NCI-H2227 (cell line): ENCODE data around the gene ALDH18A1.
A peak's percentile ranks its signal among the peaks of the same experiment; 100 is the strongest.

ENCODE experiments used
- DNase-seq: peaks from one replicate; lab custom pipeline; 2025; ENCODE audit not compliant: unreplicated experiment; lab: John Stamatoyannopoulos, UW

ALDH18A1 gene

GRCh38 chr10:95588025-95588424 is 68.5 kb downstream of the ALDH18A1 start:
- DNase-seq: no peak

DNA sequence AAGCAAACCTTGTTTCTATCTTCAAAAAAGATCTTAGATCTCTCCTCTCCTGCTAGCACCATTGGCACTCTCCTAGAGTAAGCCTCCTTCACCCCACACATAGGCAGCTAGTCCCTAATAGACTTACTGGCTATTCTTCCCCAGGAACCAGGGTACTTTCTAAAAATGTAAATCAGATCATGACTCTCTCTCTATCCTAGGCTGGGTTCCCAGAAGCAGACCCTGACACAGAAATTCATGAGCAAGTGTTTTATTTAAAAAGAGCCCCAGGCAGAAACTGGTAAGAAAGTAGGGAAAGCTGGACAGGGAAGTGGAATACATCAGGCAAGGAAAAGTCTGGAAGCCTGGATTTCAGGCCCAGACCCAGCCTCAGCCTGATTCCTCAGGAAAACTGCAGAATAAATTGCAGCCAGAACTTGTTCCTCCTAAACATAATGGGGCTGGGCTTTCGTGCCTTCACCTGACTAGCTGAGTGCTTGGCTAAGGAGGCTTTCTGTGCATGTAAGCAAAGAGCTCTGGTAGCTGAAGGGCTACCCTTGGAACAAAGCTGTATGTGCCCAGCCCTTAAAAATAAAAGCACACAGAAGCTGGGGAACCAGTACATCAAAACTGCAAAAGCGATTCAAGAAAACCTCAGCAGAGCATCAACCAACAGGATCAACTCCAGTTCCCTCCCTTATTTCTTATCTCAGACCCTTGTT is 76.5 kb downstream of the ALDH18A1 start:
- DNase-seq: no peak

DNA sequence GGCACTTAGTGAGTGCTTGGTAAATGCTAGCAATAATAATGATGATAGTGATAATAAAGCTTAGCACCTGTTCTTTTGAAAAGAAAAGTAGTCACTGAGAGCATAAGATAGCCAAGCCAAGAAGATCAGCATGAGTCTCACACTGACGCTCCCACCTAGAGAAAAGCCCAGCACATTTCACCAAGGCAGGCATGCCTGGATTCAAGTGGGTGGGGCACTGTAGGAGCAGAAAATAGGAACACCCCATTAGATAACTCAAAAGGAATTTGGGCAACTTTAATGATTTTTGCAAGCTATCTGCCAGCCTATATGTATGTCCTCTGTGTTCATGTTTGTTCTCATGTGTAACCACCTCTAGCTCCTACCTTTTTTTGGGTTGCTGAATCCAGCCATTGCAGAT is 77.2 kb downstream of the ALDH18A1 start:
- no peak for DNase-seq

DNA sequence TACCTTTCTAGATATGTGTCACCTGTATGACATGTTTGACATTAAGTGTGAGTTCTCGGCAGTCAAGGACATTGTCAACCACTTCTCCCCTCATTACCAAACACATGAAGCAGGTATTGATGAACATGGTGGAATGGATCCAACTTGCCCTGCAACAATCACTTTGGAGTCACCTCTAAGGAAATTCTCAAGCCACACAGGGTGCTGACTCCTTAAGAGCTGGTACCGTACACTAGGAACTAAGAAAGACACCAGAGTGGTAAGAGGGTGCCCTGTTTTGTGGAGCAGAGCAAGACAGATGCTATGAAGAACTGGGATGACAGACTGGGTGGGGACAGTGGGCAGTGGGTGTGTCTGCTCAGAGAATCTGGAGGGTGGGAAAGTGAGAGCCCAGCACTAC is 77.9 kb downstream of the ALDH18A1 start:
- DNase-seq: no peak

DNA sequence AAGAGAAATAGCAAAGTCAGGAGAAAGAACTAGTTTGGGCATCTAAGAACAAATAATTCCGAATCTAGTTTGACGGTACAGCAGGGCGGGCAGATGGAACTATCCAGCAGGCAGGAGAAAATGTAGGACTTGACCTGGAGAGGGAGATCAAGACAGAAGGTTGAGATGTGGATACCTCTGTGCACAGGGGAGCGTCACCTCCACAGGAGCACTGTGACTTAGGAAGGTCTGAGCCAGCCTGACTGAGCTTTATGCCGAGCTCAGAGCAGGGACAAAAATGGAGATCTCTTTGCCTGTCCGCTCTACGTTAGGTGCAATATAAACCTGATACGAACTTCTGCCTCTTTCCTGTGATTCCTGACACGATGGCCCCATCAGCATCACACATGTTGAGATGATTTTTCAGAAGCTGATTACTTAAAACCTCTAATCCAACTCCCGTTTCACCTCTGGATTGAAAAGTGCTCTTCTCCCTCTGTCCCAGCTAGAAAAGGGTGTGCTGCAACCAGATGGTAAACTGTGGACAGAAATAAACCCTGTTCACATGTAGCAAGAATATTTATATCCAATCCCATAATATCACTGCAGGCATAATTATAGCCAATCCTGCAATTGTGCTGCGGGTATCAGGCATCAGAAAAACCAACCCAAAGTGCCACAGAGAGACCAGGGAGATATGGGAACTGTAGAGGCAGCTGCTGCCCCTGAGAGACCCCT is 81.7 kb downstream of the ALDH18A1 start:
- no peak for DNase-seq

DNA sequence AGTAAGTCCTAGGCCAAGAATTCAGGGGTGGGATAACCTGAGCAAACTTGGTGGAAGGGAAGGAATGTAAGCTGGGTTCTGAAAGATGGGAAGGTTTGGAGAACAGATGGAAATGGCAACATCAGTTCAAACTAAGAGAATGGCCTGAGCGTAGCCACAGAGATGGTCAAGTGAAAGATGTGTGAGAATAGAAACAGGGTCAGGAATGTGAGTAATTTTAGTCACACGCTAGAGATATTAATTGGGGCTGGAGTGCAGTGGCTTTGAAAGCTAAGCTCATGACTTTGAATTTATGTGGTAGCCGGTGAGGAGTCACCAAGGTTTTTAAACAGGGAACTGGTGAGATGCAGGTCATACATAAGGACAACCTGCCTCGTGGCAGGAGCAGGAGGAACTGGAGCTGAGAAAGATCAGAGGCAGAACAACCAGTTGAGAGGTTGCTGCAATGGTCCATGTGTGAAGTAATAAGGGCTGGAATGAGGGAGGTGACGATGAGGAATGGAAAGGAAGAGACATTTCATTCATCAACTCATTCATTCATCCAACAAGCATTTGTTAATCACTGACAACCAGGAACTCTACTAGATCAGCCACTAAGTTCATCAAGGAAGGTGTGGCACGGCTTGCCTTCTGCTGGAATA is 82.4 kb downstream of the ALDH18A1 start:
- no peak for DNase-seq

GRCh38 chr10:95573527-95573926 is 83.0 kb downstream of the ALDH18A1 start:
- no peak for DNase-seq

DNA sequence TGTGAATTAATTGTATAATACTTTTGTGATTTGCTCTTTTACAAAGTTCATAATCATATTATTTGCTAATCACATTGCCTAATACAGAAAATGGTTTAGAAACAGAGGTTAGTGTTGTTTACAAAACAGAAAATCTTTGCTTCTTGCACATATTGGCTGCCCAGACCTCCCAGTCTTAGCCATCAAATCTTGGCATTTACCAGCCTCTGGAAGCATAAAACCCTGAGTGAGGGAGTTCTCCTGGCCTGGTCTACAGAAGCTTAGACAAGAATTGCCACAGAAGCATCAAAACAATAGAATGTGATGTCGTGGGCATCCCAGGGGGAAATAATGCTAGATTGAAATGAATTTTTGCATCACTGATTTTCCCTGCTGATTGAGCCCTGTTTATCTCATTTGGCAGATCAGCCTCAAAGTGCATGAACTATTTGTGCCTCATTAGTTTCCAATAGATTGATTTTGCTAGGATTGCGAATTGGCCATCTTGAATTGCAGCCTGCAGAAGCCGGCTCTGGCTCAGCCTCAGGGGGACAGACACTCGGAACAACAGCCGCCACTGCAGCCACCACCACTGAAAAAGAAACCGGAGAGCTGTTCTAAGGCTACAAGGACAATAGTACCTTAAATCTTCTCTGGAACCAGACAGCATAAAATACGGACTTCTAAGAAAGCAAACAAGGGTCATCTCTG is 84.2 kb downstream of the ALDH18A1 start:
- DNase-seq: peak; percentile 2

GRCh38 chr10:95571390-95571789 is 85.1 kb downstream of the ALDH18A1 start:
- no peak for DNase-seq

DNA sequence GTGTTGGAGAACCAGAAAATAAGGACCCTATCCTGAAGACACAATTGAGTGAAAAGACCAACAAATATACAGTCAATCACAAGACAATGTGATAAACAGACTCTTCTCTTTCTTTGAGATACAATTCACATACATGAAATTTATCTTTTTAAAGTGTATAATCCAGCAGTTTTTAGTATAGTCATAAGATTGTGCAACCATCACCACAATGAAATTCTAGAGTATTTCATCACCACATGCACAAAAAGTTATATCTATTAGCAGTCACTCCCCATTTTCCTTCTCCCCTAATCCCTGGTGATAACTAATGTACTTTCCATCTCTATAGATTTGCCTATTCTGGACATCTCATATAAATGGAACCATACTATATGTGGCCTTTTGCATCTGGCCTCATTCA is 87.1 kb downstream of the ALDH18A1 start:
- no peak for DNase-seq

DNA sequence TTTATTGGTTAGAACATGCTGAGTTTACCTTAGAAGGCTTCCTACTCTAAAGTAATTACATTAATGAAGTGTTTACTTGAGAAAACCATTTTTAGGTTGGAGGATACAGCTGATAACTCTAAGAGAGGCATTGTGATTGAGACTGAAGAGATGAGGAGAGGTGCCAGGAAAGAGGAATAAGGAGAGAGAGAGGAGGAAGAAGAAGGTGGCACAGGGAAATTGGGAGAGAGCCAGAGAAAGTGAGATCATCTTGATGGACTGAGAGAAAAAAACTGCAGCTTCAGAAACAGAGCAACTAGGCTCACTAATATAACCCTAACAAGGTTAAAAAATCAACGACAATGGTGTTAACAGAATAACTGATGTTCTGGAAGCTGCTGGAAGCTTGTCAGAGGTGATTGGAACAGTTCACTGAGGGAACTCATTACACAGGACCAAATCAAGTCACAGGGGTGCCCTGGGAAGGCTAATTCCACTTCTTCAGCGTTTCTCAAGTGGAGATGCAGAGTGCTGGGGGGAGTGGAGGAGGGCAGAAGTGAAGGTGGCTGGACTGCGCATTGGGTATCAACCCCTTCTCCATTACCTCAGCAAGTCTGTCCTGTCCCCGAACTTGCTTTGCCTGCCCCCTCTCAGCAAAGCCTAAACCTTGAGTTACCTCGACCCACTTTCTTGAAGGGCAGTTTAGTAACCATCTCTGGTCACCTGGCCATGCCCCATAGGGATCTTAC is 88.4 kb downstream of the ALDH18A1 start:
- DNase-seq: no peak

DNA sequence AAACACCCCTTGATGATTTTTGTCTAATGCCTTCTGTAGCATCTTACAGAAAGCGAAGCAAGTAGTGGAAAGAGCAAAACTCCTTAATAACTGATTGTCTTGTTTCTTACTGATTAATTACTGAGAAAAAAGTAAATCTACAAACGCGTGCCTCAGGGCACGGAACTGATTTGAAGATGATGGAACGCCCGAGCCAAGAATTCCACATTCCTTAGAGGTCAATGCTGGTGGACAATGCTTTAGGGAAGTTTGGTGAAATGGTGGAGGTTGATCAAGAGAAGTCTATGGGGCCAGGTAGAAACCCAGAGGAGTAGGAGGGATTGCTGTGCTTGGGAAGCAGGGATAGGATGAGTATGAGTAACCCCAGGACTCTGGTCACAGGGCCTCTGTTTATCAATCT is 90.4 kb downstream of the ALDH18A1 start:
- no peak for DNase-seq

DNA sequence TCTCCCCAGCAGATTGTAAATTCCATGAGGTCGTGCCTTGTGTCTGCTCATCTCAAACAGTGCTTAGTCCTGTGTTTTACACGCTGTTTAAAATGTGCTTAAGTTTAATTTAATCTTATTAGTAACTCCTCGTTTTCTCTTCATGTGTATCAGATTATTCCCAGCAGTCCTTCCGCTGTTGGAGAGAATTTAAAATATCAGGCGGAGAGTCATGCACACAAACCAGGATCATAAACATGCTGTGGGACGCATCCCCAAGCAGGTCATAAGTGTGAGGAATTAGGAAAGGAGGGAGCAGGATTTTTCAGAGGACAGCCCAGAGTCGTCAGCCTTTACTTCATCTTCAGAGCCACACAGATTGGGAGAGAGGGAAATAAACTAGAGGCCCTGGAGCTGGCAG is 91.2 kb downstream of the ALDH18A1 start:
- DNase-seq: no peak

- DNase-seq: no peak
These were observed 92.2 kb downstream of the ALDH18A1 start for GRCh38 chr10:95564291-95564690.

GRCh38 chr10:95562341-95562965 is 94.1 kb downstream of the ALDH18A1 start:
- no peak for DNase-seq

DNA sequence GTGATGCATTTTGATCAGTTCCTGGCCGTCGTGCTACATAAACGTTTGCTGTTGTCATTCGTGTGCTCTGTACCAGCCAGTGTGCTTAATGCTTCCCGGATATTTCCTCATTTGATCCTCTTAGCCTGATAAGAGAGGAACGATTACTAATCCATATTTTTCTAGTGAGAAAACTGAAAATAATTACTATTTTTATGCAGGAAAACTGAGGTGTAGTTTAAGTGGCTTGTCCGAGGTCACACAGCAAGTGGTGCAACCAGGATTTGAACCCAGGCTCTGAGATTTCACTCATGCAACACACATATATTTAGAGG is 94.7 kb downstream of the ALDH18A1 start:
- DNase-seq: no peak

DNA sequence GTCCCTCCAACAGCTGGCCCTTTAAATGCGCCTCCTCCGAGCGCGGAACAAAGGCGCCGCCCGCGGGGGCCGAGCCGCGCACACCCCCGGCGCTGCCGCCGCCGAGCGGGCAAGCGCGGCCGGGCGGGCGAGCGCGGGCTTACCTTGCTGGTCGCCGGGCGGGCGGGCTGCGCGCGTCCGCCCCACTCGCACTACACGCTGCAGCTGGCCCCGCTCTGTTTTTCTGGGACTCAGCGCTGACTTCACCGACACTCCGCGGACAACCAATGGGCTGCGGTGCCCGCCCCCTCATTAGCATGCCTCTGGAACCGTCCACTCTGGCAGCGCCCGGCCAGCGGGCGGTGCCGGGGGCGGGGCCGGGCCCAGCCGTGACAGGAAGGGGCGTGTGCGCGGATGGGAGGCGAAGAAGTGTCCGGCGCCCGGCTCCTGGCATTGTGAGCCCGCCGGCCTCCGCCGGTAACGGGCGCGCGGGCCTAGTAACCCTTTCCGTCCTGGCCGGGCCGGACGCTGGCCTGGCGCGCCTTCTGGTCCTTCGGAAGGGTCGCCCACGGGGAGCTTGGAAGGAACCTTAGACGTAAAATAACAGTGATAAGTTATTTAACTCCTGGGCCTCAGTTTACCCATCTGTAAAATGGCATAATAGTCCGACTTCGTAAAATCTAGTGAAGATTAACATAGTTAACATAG is 95.2 kb downstream of the ALDH18A1 start, which contains the start of gene SORBS1:
Gene SORBS1, minus strand, starts transcription at position 195 of the 687 bp plus-strand sequence. CDS start 120,236 bp downstream, outside the sequence.
- peak; percentile 96 for DNase-seq

DNA sequence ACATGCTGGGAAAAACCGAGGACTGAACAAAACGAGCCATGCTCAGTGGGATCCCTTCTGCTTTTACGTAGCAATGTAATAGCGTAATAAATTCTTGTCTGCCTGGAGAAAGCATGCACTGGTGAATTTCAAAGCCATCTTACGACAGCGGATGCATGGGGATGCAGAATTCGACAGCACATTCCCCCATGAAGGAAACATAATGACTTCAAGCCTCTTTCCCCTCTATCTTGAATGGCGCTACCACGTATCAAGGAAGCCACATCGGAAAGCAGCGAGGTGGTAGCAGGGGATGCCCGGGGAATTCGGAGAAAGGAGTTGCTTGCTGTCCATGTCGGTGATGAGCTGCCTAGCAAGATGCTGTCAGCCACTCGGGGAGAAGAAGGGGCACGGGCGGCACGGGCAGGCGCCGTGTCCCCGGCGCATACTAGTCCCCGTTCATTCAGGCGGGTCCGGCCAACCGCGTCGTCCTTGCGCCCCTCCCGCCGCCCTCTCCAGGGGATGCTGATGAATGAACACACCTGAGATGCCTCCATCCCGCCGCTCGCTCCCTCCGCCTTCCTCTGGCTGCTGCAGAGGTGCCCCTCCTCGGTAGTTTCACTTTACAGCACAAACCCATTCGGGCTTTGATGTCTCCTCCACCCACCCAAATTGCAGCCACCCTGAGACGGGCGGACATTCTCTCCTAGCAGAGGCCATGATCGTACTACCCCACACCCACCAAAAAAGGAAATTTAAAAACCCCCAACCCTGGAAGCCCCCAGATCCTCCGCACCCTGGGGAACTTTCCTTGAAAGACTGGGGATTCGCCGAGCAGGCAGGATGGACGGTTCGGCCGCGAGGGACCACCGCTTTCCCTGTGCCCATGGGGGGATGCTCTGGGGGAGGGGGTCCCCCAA is 96.0 kb downstream of the ALDH18A1 start:
- DNase-seq: peak; percentile 34

DNA sequence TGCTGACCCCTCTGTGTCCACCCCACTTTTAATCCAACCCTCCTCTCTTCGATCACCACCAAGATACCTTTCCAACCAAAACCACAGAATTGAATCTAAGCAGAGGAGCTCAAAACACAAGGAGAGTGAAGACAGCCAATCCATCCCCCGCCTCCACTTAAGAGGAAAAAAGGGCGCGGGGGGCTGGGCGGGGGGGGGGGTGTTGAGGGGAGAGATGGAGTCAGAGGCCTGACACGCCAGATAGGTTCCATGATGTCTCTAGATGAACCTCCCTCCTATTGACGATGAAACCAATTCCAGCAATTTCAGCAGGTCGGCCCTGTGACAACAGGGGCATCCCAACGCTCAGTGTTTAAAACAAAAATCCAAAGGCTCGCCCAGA is 96.6 kb downstream of the ALDH18A1 start:
- peak; percentile 34 for DNase-seq
